Measurements from ENCODE around the gene CCDC171.
"Not testable (repeated sequence)": the region's sequence is repeated elsewhere in the genome, so short reads cannot be mapped to it uniquely, and the experiment has no call there.

The CCDC171 gene

DNA sequence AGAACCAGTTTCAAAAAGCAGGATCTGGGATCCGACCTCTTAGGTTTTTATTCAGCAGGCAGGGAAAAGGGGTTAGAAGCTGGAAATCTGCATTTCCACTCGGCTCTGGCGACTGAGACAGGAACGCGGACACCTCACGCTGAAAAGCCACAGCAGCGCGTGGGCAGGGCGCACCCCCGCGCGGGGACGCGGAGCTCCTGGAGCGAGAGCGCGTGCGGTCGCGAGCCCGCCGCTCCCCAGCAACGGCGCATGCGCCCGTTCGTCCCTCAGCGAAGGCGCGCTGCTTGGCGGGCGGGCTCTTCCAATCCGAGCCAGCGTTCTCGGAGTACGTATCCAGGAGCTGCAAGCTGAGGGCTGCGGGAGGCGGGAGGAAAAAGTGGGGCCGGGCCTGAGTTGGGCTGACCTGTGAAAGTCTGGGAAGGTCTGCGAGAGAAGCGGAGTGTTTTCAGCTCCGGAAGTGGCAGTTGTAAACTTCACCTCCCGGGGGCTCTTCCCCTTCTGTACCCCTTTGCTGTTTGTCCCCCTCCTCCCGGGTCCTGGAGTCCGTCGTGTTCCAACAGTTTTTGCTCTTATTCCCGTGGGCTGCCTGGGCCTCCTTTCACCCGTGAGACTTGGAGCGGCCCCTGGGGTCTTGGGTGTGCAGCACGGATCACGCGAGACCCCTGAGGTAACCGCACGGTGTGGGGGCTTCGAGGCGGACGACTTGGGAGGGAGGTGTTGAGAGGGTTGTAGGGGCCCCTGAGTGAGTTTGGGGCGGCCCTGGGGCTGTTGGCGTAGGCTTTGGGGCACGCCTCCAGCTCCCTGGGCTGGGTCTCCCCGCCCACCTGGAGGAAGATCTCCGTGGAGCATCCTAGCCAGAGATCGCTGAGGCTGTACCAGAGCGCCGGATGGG is at the start of gene CCDC171:
TSS of gene CCDC171 (plus strand) at position 408 of the 892 bp plus-strand sequence. CDS start 11,046 bp downstream, outside the sequence.
- Mint-ChIP-seq H3K4me3 (peak within 1 kb of the TSS; percentile 87), H3K27me3 (peaks cover 5% of the 10 kb centered on the region), H3K4me1 (peaks cover 13% of the 10 kb centered on the region), H3K36me3 (ENCODE audit: low read depth) (no peaks in the 10 kb centered on the region), H3K27ac (peak within 1 kb of the TSS; percentile 80), H3K9me3 (no peaks in the 10 kb centered on the region)
- peak; percentile 92 for ATAC-seq
- peak; percentile 86 for DNase-seq

DNA sequence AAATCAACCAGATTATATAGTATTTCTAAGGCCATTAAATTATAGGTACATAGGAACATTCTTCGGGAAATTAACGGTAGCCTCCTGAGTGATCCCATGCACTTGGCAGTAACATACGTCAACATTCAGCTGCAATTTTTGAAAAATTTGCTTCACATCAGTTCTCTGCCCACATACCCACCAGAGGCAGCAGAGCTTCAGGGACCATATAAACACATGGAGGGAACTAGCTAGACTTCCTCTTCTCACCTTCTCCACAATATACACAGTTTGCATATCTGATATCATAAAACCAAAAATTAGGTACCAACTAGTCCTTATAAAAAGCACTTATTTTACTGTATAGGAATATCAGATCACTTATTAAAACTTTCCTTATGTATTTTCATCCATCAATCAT is 46.9 kb upstream of the CCDC171 start:
- H3K4me1 Mint-ChIP-seq, result peaks cover 59% of the 10 kb centered on the region
- H3K36me3 Mint-ChIP-seq (ENCODE audit: low read depth), result peaks cover 60% of the 10 kb centered on the region
- no peak for ATAC-seq
- no peaks in the 10 kb centered on the region for H3K9me3 Mint-ChIP-seq
- no peak for DNase-seq
- H3K27ac Mint-ChIP-seq, result no peak overlapping the region
- no peak overlapping the region for H3K4me3 Mint-ChIP-seq
- no peaks in the 10 kb centered on the region for H3K27me3 Mint-ChIP-seq

DNA sequence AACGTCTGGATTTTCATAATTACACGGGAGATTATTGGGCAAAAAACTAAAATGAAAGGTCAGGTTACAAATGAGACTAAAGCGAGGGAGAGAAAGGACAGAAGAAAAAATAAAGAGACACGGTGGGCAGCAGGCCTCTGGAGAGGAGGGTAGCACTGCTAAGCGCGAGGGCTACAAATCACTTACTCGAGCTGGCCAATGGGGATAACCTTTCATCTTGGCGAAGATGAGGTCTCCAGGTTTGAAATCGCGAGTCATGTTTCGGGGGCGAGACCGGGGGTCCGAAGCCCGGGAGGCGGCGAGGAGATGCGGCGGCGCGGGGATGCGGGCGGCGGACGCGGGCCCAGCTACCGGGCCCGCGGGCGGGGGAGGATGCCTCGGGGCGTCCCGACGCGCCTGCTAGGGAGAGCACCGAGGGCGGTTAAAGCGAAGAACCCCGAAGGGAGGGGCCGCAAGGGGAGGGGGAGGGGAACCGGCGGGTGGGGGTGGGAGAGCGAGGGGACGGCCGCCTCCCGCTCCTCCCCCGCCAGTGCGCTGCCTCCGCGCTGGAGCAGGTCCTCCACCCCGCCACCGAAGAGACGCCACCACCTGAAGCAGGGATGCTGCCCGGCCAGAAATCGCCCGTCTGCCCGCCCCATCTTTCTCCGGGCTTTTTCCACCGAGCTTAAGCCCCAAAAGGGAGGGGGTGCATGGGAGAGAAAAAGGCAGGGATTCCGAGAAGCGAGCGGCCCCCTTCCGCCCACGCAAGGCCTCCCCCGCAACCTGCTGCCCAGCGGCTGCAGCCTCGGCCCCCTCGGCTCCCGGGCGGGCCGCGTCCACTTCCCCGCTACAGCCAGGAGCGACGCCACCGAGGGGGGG is 42.7 kb upstream of the CCDC171 start:
- Mint-ChIP-seq H3K36me3 (ENCODE audit: low read depth) (peaks cover 35% of the 10 kb centered on the region), H3K9me3 (no peaks in the 10 kb centered on the region), H3K4me1 (peaks cover 54% of the 10 kb centered on the region), H3K27me3 (no peaks in the 10 kb centered on the region), H3K4me3 (peak overlapping the region; percentile 87), H3K27ac (peak overlapping the region; percentile 86)
- ATAC-seq (no peak), DNase-seq (peak; percentile 63)

DNA sequence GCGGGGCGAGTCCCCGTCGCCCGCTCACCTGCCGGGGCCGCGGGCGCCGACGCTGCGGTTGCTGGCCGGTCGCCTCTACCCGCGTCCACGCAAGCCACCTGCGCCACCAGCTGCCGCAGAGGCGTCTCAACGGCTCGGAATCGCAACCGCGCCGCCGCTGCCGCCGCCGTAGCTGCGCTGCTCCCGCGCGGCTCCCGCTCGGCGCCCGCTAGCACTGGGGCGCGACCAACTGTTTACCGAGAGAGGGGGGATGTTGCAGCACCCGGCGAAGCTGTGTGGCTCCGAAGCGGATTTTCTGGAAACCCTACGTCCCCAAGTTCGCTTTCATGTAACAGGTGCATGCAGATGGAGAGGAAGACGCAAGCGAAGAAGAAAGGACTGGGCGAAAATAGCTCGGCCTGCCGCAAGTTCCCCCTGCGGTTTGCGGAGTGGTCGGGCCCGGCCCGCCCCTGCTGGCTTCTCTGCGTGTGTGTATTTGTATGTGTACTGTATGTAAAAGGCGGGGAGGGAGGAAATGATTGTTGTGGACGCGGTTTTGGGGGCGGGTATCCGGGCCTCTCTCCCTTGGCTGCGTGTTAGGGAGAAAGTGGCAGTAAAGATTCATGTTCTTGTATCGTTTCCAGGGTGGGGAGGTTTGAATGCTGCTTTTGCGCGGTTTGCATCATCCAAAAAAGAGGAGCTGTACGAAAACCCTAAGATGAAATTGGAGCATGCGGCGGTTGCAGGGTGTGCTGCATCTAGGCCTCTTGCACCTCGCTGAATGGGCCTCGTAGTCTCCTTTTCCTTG is 41.9 kb upstream of the CCDC171 start, which contains the start of gene PSIP1:
TSS of gene PSIP1 (minus strand) at position 182 of the 787 bp plus-strand sequence. CDS start 782 bp downstream, outside the sequence.
- Mint-ChIP-seq H3K36me3 (ENCODE audit: low read depth) (peaks cover 30% of the 10 kb centered on the region), H3K27ac (peak within 1 kb of the TSS; percentile 100), H3K27me3 (no peaks in the 10 kb centered on the region), H3K9me3 (no peaks in the 10 kb centered on the region), H3K4me3 (peak within 1 kb of the TSS; percentile 87), H3K4me1 (peaks cover 50% of the 10 kb centered on the region)
- ATAC-seq (peak; percentile 90), DNase-seq (peak; percentile 86)

DNA sequence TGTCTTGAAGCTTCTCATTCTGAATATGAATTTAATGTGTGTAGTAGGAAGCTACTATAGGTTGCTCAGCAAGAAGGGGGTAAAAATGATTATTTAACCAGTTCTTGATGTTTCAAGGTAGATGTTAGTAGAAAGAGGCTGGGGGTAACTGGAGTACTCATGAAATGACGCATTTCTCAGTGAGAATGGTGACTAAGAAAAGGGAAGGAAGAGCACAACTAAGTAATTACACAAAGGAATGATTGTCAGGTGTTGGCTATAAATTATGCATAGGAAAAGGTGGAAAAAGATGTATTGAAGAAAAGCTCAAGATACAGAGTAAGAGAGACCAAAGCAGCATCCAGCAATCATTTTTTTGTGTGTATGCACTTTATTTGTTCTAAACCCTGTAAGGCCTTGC is 40.6 kb upstream of the CCDC171 start:
- no peak for ATAC-seq
- Mint-ChIP-seq H3K4me3 (peak overlapping the region; percentile 9), H3K4me1 (peaks cover 39% of the 10 kb centered on the region), H3K9me3 (no peaks in the 10 kb centered on the region), H3K36me3 (ENCODE audit: low read depth) (peaks cover 18% of the 10 kb centered on the region), H3K27ac (peak overlapping the region; percentile 8), H3K27me3 (no peaks in the 10 kb centered on the region)
- no peak for DNase-seq

DNA sequence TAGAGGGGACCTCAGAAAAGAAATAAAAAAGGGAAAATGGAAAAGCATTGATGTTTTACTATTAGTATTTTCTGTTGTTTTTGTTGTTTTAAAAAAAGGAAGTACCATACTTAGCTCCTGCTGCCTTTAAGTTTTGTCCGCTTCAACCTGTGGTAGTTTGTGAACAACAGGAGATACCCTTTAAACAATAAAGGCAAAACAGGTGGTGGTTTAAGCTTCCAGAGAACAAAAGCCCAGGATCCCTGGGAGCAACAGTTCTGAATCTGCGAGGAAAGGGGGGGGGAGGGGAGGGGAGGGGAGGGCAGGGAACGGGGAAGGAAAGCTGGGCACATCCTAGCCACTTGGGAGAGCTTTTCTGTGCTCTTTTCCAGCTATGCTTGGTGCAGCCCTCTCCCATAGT is 40.0 kb upstream of the CCDC171 start:
- H3K9me3 Mint-ChIP-seq, result no peaks in the 10 kb centered on the region
- DNase-seq, result no peak
- no peak overlapping the region for H3K4me3 Mint-ChIP-seq
- peaks cover 35% of the 10 kb centered on the region for H3K4me1 Mint-ChIP-seq
- H3K36me3 Mint-ChIP-seq (ENCODE audit: low read depth), result peaks cover 15% of the 10 kb centered on the region
- ATAC-seq, result no peak
- H3K27ac Mint-ChIP-seq, result no peak overlapping the region
- H3K27me3 Mint-ChIP-seq, result no peaks in the 10 kb centered on the region

DNA sequence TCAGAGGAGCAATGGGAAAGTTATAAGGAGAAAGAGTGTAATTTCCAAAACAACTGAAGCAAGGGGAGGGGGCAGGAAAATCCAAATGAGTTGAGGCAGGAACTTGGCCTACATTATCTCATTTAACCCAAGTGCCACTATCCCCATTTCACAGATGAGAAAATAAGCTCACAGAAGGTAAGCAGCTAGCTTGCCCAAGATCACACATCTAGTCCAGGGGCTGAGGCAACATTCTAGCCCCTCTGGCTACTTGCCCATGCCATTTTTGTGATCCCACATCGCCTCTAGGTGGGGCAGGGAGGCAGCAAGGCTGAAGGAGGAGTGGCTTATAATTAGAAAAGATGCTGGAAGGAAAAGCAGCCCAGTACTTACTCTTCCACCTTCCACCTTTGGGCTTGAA is 39.5 kb upstream of the CCDC171 start:
- no peak for ATAC-seq
- Mint-ChIP-seq H3K9me3 (no peaks in the 10 kb centered on the region), H3K27ac (peak overlapping the region; percentile 26), H3K36me3 (ENCODE audit: low read depth) (peaks cover 11% of the 10 kb centered on the region), H3K27me3 (no peaks in the 10 kb centered on the region), H3K4me1 (peaks cover 31% of the 10 kb centered on the region), H3K4me3 (no peak overlapping the region)
- no peak for DNase-seq

DNA sequence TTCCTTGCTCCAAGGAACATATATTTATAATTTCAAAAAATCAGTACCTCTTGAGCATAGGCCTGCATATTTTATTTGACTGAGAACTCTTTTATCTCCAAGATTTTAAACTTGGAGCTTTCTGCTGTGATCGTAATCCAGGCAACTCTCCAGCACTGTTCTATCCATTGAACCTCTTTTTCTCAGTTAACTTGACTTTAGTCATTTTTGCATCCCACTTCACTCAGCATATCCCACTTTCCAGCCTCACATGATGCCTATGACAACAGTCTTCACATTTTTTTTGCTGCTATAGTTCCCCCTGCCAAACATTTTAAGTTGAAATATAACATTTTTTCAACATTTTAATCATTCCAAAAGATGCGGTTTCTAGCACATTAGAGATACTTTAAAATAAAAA is 33.0 kb upstream of the CCDC171 start:
- ATAC-seq (no peak), DNase-seq (no peak)
- H3K27ac Mint-ChIP-seq, result no peak overlapping the region
- H3K9me3 Mint-ChIP-seq, result no peaks in the 10 kb centered on the region
- peaks cover 3% of the 10 kb centered on the region for H3K4me1 Mint-ChIP-seq
- no peak overlapping the region for H3K4me3 Mint-ChIP-seq
- peaks cover 4% of the 10 kb centered on the region for H3K27me3 Mint-ChIP-seq
- no peaks in the 10 kb centered on the region for H3K36me3 Mint-ChIP-seq (ENCODE audit: low read depth)

DNA sequence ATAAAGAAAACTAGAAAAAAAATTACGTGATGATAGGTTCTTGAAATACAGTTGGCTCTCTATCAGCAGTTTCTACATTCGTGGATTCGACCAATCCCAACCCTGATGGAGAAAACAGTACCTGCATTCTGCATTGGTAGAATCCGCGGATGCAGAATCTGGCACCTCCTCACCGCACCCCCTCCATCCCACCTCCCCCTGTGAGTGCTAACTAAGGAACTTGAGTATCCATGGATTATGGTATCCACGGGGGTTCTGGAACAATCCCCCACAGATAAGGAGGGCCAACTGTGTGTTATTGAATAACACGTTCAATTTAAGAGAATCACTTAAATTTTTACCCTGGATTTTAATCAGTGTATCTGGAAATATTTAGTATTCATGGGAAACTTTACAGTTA is 31.6 kb upstream of the CCDC171 start:
- no peak overlapping the region for H3K27ac Mint-ChIP-seq
- ATAC-seq (no peak), DNase-seq (no peak)
- H3K36me3 Mint-ChIP-seq (ENCODE audit: low read depth), result no peaks in the 10 kb centered on the region
- H3K4me1 Mint-ChIP-seq, result peaks cover 3% of the 10 kb centered on the region
- no peak overlapping the region for H3K4me3 Mint-ChIP-seq
- H3K9me3 Mint-ChIP-seq, result no peaks in the 10 kb centered on the region
- peaks cover 4% of the 10 kb centered on the region for H3K27me3 Mint-ChIP-seq

DNA sequence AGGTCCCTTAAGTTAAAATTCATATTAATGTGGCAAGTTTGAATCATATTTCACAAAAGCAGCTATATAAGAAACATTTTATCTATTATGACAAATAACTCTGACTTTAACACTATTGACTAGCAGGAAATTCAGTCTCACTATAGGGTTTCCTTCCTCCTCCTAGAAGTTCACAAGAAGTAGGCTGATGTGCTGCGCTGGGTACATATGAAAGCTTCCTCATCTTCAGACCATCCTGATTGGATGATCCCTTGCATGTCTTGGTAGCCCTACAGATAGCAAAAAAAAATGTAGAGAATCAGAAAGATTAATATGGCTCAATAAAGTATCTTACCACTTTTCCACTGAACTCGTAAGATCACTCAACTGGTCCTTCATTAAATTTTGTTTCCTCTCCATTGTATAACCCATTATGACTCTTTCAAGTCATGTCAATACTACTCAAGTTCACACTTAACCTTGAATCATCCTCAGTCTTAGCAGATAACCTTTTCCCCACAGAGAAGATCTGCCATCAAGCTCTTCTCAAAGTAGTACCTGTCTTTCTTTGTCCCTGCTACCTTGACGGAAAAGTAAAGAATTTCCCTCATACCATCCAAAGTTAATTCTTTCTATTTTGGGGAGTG is 30.6 kb upstream of the CCDC171 start:
- DNase-seq, result no peak
- no peaks in the 10 kb centered on the region for H3K36me3 Mint-ChIP-seq (ENCODE audit: low read depth)
- peak; percentile 43 for ATAC-seq
- H3K9me3 Mint-ChIP-seq, result no peaks in the 10 kb centered on the region
- H3K27me3 Mint-ChIP-seq, result peaks cover 4% of the 10 kb centered on the region
- no peak overlapping the region for H3K4me3 Mint-ChIP-seq
- H3K27ac Mint-ChIP-seq, result no peak overlapping the region
- peaks cover 3% of the 10 kb centered on the region for H3K4me1 Mint-ChIP-seq

DNA sequence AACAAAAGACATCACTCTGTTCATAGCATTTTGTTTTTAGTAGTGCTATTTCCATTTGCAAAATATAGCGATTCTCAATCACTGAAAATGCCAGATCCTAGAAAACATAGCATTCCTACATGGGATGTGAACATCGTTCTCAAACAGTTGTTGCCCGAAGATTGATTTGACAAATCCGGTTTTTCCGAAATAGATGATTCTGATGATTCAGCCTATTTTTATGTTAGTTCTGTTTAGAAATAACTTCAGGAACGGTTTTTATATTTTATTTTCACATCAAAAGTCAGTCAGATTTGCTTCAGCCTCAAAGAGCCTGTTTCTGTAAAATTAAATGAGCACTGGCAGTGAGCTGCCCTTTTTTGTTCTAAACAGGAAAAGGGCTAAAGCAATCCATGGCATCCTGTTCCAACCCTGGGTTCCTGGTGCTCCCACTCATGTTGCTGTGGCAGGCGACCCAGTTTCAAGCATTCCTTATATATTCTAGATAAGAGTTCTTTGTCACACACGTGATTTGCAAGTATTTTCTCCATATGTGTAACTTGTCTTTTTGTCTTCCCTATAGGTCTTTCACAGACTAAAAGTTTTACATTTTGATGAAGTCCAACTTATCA is 27.9 kb upstream of the CCDC171 start:
- Mint-ChIP-seq H3K9me3 (no peaks in the 10 kb centered on the region), H3K27me3 (peaks cover 4% of the 10 kb centered on the region), H3K27ac (no peak overlapping the region), H3K4me3 (no peak overlapping the region), H3K4me1 (peaks cover 10% of the 10 kb centered on the region), H3K36me3 (ENCODE audit: low read depth) (no peaks in the 10 kb centered on the region)
- ATAC-seq (no peak), DNase-seq (no peak)

DNA sequence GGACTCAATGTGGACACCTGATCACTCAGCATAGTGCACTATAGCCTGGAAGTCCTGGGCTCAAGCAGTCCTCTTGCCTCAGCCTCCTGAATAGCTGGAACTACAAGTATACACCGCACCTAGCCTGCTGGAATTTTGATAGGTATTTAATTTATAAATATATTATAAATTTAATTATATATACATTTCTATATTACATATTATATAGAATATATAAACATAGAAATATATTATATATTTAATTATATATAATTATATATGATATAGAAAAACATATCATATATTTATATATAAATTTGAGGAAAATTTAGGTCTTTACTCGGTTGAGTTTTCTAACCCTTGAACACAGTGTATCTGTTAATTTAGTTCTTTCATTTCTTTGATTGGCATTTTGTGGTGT is 26.9 kb upstream of the CCDC171 start:
- Mint-ChIP-seq H3K4me3 (no peak overlapping the region), H3K27ac (no peak overlapping the region), H3K36me3 (ENCODE audit: low read depth) (no peaks in the 10 kb centered on the region), H3K4me1 (peaks cover 13% of the 10 kb centered on the region), H3K9me3 (no peaks in the 10 kb centered on the region), H3K27me3 (peaks cover 4% of the 10 kb centered on the region)
- DNase-seq, result no peak
- ATAC-seq, result no peak

DNA sequence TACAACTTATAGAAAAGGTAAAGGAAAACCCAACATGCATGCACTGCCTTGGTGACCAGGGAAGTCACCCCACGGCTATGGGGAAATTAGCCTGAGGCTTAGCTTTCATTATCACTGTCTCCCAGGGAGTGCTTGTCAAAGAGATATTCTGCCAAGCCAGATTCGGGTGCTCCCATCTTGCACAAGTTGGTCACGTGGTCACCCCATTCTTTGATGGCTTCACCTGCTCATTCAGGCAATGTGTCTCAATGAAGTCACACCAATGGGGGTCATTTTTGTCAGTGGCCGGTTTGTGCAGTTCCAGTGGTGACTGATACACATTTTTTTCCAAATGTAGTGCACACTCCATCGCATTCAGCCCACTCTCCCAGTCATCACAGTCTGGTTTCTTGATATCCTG is 25.8 kb upstream of the CCDC171 start:
- ATAC-seq; H3K27ac Mint-ChIP-seq; H3K4me3 Mint-ChIP-seq; DNase-seq; H3K9me3 Mint-ChIP-seq; H3K27me3 Mint-ChIP-seq; H3K36me3 Mint-ChIP-seq (ENCODE audit: low read depth): not testable (repeated sequence)
- peaks cover 13% of the 10 kb centered on the region for H3K4me1 Mint-ChIP-seq

All from activated naive CD8-positive, alpha-beta T cell treated with anti-CD3 and anti-CD28 coated beads, Interleukin-2, amount 50 U/mL, for 24 hours (primary cell).